H9 (cell line): ENCODE data around the gene ULK1. TPM values are rescaled to one million over a fixed set of nuclear protein-coding genes. Genes with fewer than 3 reads are reported as not detected.
A peak's percentile ranks its signal among the peaks of the same experiment; 100 is the strongest.

Experiments used
- DNase-seq: peaks from one replicate; pipeline ENCODE4 v3.0.0-alpha.2; 2017
- H2AFZ ChIP-seq: one replicate; pipeline ENCODE4 v1.6.1; 2013; ENCODE audit warnings: mild to moderate bottlenecking, low read length, control low read depth, moderate library complexity
- H2AK5ac ChIP-seq: 2 replicates; pipeline ENCODE4 v1.6.1; 2013; ENCODE audit warnings: low read length, control low read depth, mixed read lengths; ENCODE audit not compliant: insufficient read length
- H2BK120ac ChIP-seq: one replicate; pipeline ENCODE4 v1.6.1; 2013; ENCODE audit warnings: low read depth, mild to moderate bottlenecking, low read length, control low read depth, inconsistent platforms; ENCODE audit not compliant: poor library complexity, severe bottlenecking
- H2BK12ac ChIP-seq: 2 replicates; pipeline ENCODE4 v1.6.1; 2013; ENCODE audit warnings: low read length, control low read depth, mixed read lengths, low read depth; ENCODE audit not compliant: insufficient read length
- H2BK15ac ChIP-seq: 2 replicates; pipeline ENCODE4 v1.6.1; 2013; ENCODE audit warnings: low read depth, low read length, control low read depth
- H2BK20ac ChIP-seq: one replicate; pipeline ENCODE4 v1.6.1; 2013; ENCODE audit warnings: low read depth, mild to moderate bottlenecking, low read length, control low read depth, inconsistent platforms; ENCODE audit not compliant: poor library complexity, severe bottlenecking
- H2BK5ac ChIP-seq: 2 replicates; pipeline ENCODE4 v1.6.1; 2013; ENCODE audit warnings: low read length, control low read depth, mixed read lengths; ENCODE audit not compliant: insufficient read length
- H3K14ac ChIP-seq: 2 replicates; pipeline ENCODE4 v1.6.1; 2013; ENCODE audit warnings: low read length, control low read depth; ENCODE audit not compliant: insufficient read depth
- H3K18ac ChIP-seq: 2 replicates; pipeline ENCODE4 v1.6.1; 2013; ENCODE audit warnings: low read depth, mild to moderate bottlenecking, mixed read lengths, low read length, control low read depth; ENCODE audit not compliant: insufficient read length
- H3K23ac ChIP-seq: 2 replicates; pipeline ENCODE4 v1.6.1; 2013; ENCODE audit warnings: low read length, control low read depth, mixed read lengths, low read depth; ENCODE audit not compliant: insufficient read length
- H3K23me2 ChIP-seq: 2 replicates; pipeline ENCODE4 v1.6.1; 2013; ENCODE audit warnings: low read depth, mild to moderate bottlenecking, mixed read lengths, low read length, control low read depth; ENCODE audit not compliant: insufficient read length, poor library complexity, severe bottlenecking
- H3K27ac ChIP-seq: 2 replicates; pipeline ENCODE4 v1.5.1; 2013; ENCODE audit warnings: low read length, control low read depth, mixed read lengths, low read depth; ENCODE audit not compliant: insufficient read length
- H3K27me3 ChIP-seq: 2 replicates; pipeline ENCODE4 v1.6.1; 2013; ENCODE audit warnings: low read length, control low read depth, inconsistent platforms; ENCODE audit not compliant: insufficient read depth
- H3K4ac ChIP-seq: 2 replicates; pipeline ENCODE4 v1.6.1; 2013; ENCODE audit warnings: low read depth, mild to moderate bottlenecking, control low read depth, inconsistent platforms, low read length, moderate library complexity
- H3K4me1 ChIP-seq: 2 replicates; pipeline ENCODE4 v1.6.1; 2013; ENCODE audit warnings: low read length, control low read depth, inconsistent platforms; ENCODE audit not compliant: insufficient read depth
- H3K4me2 ChIP-seq: 2 replicates; pipeline ENCODE4 v1.6.1; 2013; ENCODE audit warnings: low read length, control low read depth, mixed read lengths; ENCODE audit not compliant: insufficient read length, insufficient read depth
- H3K56ac ChIP-seq: 2 replicates; pipeline ENCODE4 v1.6.1; 2013; ENCODE audit warnings: low read depth, mild to moderate bottlenecking, mixed read lengths, low read length, control low read depth; ENCODE audit not compliant: insufficient read length
- H3K79me1 ChIP-seq: 2 replicates; pipeline ENCODE4 v1.6.1; 2013; ENCODE audit warnings: low read depth, mild to moderate bottlenecking, moderate library complexity, low read length, control low read depth, inconsistent platforms; ENCODE audit not compliant: insufficient read depth, poor library complexity, severe bottlenecking
- H3K79me2 ChIP-seq: 2 replicates; pipeline ENCODE4 v1.6.1; 2013; ENCODE audit warnings: low read length, control low read depth, inconsistent platforms; ENCODE audit not compliant: insufficient read depth
- H3K9ac ChIP-seq: 2 replicates; pipeline ENCODE4 v1.6.1; 2013; ENCODE audit warnings: low read length, control low read depth, mixed read lengths; ENCODE audit not compliant: insufficient read length; ENCODE audit errors: extremely low read depth
- H3K9me3 ChIP-seq: one replicate; pipeline ENCODE4 v1.6.1; 2013; ENCODE audit warnings: low read depth, low read length, inconsistent platforms; ENCODE audit not compliant: control insufficient read depth
- H3T11ph ChIP-seq: one replicate; pipeline ENCODE4 v1.6.1; 2013; ENCODE audit warnings: mild to moderate bottlenecking, low read length, control low read depth, inconsistent platforms
- H4K20me1 ChIP-seq: one replicate; pipeline ENCODE4 v1.6.1; 2013; ENCODE audit not compliant: control insufficient read depth, insufficient read length, insufficient read depth
- H4K5ac ChIP-seq: 2 replicates; pipeline ENCODE4 v1.6.1; 2013; ENCODE audit warnings: low read depth, mild to moderate bottlenecking, mixed read lengths, low read length, control low read depth; ENCODE audit not compliant: insufficient read length
- H4K8ac ChIP-seq: replicated peaks from 2 replicates; pipeline ENCODE4 v1.6.1; 2013; ENCODE audit warnings: low read length, control low read depth, mixed read lengths, low read depth; ENCODE audit not compliant: insufficient read length
- H4K91ac ChIP-seq: 2 replicates; pipeline ENCODE4 v1.6.1; 2013; ENCODE audit warnings: low read depth, mild to moderate bottlenecking, moderate library complexity, mixed read lengths, low read length, control low read depth; ENCODE audit not compliant: insufficient read length
- H3K27ac Mint-ChIP-seq, 3 experiments: 2 replicates in 2 of 3; 3 replicates in 1 of 3; pipeline ENCODE4 v1.8.0; 2020 to 2021; ENCODE audit warnings: mixed read lengths in 3 of 3, mild to moderate bottlenecking in 1 of 3, moderate library complexity in 1 of 3
- H3K27me3 Mint-ChIP-seq: 2 replicates; pipeline ENCODE4 v1.8.0; 2021; ENCODE audit warnings: low read depth, mild to moderate bottlenecking, moderate library complexity, mixed read lengths
- H3K36me3 Mint-ChIP-seq, 3 experiments: 2 replicates in 2 of 3; 3 replicates in 1 of 3; pipeline ENCODE4 v1.8.0; 2020 to 2021; ENCODE audit warnings: low read depth in 3 of 3, mixed read lengths in 3 of 3; ENCODE audit not compliant: insufficient read depth in 1 of 3
- H3K4me1 Mint-ChIP-seq, 2 experiments: 2 replicates each; pipeline ENCODE4 v1.8.0; 2020; ENCODE audit warnings: mixed read lengths in 2 of 2
- H3K4me3 Mint-ChIP-seq, 2 experiments: 2 replicates in 1 of 2; 3 replicates in 1 of 2; pipeline ENCODE4 v1.8.0; 2020 to 2021; ENCODE audit warnings: mild to moderate bottlenecking in 2 of 2, mixed read lengths in 2 of 2, moderate library complexity in 1 of 2
- H3K9me3 Mint-ChIP-seq, 2 experiments: 2 replicates in 1 of 2; 3 replicates in 1 of 2; pipeline ENCODE4 v1.8.0; 2020; ENCODE audit warnings: mild to moderate bottlenecking in 2 of 2, mixed read lengths in 2 of 2, moderate library complexity in 1 of 2
- WGBS: extraction: QIAGEN DNeasy Blood & Tissue Kit; methylation state at CpG from one replicate; pipeline ENCODE4 v1.1.7; 2013; ENCODE audit warnings: missing lambda C conversion rate, low lambda C conversion rate, mixed read lengths; ENCODE audit not compliant: insufficient read length; ENCODE audit errors: extremely low coverage; 5-methylcytosine and 5-hydroxymethylcytosine counted together
- total RNA-seq: library from RNA; stranded (reverse); gene quantifications from 2 replicates; pipeline ENCODE4 v1.2.1, GENCODE V29; 2021
- TF ChIP-seq, protein P1 (sequence below): fragments of 200-600 bp; sonication (generic); conservative IDR thresholded peaks from 3 replicates; pipeline ENCODE4 v1.8.0; 2021; ENCODE audit warnings: antibody characterized with exemption, mild to moderate bottlenecking

The ULK1 gene
- total RNA-seq, 1 experiment from 2014 or later: 57.2 TPM

DNA sequence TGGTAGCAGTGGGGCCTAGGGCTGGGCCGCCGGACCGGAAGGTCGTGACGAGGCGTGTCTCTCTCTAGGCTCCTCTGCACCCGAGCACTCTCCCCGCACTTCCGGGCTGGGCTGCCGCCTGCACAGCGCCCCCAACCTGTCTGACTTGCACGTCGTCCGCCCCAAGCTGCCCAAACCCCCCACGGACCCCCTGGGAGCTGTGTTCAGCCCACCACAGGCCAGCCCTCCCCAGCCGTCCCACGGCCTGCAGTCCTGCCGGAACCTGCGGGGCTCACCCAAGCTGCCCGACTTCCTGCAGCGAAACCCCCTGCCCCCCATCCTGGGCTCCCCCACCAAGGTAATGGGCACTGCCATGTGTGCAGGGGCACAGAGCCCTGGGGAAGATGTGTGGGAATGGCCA lies 21.4 kb downstream of the ULK1 start:
- Histone ChIP-seq H2AK5ac (no peak overlapping the region), H3K4me2 (no peak overlapping the region), H3K4ac (no peak overlapping the region), H4K5ac (no peak overlapping the region), H3K79me2 (no peaks in the 10 kb centered on the region), H3K18ac (no peak overlapping the region), H3T11ph (no peak overlapping the region), H2BK5ac (no peak overlapping the region), H3K9ac (no peak overlapping the region), H4K91ac (no peak overlapping the region), H3K14ac (no peak overlapping the region), H2BK12ac (no peak overlapping the region), H3K9me3 (no peaks in the 10 kb centered on the region), H3K4me1 (no peaks in the 10 kb centered on the region), H2BK15ac (no peak overlapping the region), H2BK20ac (no peak overlapping the region), H3K23ac (no peak overlapping the region), H4K8ac (no peak overlapping the region), H2AFZ (no peak overlapping the region), H3K27ac (no peak overlapping the region), H3K23me2 (no peaks in the 10 kb centered on the region), H3K27me3 (no peaks in the 10 kb centered on the region), H3K56ac (no peak overlapping the region), H2BK120ac (no peak overlapping the region), H3K79me1 (no peaks in the 10 kb centered on the region), H4K20me1 (peaks cover 3% of the 10 kb centered on the region)
- H3K9me3 Mint-ChIP-seq: no peaks in the 10 kb centered on the region
- no peak overlapping the region for H3K4me3 Mint-ChIP-seq
- no peak overlapping the region for H3K27ac Mint-ChIP-seq
- 0 out of 4 replicates have a peak, but pooled peaks cover 0 to 2% of the 10 kb centered on the region in 2 experiments for H3K4me1 Mint-ChIP-seq
- TF ChIP-seq, protein P1, sequence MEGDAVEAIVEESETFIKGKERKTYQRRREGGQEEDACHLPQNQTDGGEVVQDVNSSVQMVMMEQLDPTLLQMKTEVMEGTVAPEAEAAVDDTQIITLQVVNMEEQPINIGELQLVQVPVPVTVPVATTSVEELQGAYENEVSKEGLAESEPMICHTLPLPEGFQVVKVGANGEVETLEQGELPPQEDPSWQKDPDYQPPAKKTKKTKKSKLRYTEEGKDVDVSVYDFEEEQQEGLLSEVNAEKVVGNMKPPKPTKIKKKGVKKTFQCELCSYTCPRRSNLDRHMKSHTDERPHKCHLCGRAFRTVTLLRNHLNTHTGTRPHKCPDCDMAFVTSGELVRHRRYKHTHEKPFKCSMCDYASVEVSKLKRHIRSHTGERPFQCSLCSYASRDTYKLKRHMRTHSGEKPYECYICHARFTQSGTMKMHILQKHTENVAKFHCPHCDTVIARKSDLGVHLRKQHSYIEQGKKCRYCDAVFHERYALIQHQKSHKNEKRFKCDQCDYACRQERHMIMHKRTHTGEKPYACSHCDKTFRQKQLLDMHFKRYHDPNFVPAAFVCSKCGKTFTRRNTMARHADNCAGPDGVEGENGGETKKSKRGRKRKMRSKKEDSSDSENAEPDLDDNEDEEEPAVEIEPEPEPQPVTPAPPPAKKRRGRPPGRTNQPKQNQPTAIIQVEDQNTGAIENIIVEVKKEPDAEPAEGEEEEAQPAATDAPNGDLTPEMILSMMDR: peak; percentile 28; the same call in 1 of the 3 replicates
- no peaks in the 10 kb centered on the region for H3K27me3 Mint-ChIP-seq
- no peak for DNase-seq
- peaks cover 11 to 53% (median 47%) of the 10 kb centered on the region in 3 experiments; a peak in 6 of 7 replicates for H3K36me3 Mint-ChIP-seq
- no CpG with 5 or more reads among the region's 21 CpGs for WGBS
